Stimulated activated CD8-positive, alpha-beta memory T cell treated with anti-CD3 and anti-CD28 coated beads, Interleukin-15, amount 100 ng/mL, for 24 hours (primary cell): Measurements from ENCODE around the gene SLC17A7.
A peak's percentile ranks its signal among the peaks of the same experiment; 100 is the strongest.

Experiments used
- DNase-seq: peaks from one replicate; pipeline ENCODE4 v3.0.0-alpha.2; 2020; ENCODE audit warnings: low read depth

SLC17A7 gene

GRCh38 chr19:49408816-49409440 is 32.4 kb downstream of the SLC17A7 start:
- no peak for DNase-seq

DNA sequence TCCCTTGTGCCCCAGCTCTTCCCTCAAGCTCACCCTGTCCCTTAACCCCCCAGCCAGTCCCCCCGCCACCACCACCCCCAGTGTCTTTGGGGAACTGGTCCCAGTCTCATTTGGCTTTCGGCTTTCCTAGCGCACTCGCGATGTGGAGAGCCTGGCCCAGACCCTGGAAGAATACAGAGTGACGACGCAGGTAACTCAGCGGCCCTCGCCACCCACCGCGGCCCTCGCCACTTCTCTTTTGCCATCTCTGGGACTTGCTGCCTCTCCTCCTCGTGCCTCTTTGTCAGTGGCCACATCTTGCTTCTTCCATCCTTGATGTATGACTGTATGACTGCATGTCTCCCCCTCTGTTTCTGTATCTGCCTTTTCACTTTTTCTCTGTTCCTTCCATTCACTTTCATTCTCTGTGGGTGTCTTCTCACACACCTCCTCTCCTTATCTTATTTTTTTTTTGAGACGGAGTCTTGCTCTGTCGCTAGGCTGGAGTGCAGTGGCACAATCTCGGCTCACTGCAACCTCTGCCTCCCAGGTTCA is 33.8 kb downstream of the SLC17A7 start:
- DNase-seq, result no peak

DNA sequence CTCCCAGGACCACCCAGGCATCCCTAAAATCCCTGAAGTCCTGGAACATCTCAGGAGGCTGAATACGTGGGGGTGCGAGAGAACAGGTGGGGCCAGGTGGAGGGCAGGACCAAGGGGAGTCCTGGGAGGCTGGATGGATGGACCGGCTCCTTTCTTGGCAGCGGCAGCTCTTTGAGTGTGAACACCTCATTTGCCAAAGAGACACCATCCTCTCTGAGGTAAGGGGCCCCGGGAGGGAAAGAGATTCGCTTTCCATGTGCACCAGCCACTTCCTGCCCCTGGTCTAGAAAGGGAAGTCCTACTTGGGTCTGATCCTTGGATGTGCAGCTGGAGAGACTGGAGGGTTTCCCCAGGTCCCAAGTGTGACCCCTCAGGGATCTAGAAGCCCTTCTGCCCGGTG is 34.2 kb downstream of the SLC17A7 start:
- no peak for DNase-seq

DNA sequence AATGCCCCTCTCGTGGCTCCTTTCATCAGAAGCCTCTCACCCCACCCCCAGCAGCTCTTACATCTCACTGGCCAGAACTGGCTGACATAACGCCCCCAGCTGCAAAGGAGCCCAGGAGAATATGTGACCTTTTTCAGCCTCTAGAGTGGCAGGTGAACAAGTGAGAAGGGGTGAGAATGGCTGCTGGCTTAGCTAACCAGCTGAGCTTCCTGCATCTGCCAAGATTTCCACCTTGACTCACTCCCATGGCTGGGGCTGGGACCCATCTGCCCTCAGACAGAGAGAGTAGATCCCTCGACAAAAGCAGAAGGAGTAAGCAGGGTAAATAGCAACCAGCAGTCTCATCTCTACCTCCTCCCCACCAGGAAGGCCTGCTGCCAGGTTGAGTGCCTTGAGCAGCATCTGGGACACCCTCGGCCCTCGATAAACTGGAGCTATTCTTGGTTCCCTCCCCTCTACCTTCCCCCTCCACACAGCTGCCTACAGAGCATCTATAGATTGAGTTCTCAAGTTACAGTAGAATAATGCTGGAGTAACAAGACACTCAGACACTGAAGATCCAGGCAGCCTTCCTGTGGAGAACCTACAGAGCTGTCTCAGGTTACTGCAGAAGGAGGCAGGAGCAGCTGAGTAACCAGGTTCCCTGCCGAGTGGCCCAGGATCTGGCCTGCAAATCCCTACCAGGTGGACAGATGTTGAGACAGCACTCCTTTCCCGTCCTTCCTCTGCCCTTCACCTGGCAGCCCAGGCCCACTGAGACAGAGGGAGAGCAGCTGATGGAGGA is 37.7 kb downstream of the SLC17A7 start:
- DNase-seq, result no peak

- DNase-seq, result no peak
These were observed 41.3 kb downstream of the SLC17A7 start for GRCh38 chr19:49400029-49400428.

DNA sequence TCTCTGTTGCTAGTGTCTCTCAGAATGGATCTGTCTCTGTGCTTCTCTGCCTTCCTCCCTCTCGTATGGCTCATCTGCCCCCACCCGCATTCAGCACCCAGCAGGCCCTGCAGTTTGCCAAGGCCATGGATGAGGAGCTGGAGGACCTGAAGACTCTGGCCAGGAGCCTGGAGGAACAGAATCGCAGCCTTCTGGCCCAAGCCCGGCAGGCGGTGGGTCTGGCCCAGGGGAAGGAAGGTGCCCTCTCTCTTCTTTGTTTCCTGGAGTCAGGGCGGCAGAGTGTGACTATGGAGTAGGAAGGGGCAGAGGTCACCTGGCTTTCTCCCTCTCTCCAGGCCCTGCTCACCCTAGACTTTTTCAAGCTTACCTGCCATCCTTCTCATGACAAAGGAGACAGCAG is 42.4 kb downstream of the SLC17A7 start:
- no peak for DNase-seq

- no peak for DNase-seq
These were observed 43.2 kb downstream of the SLC17A7 start for GRCh38 chr19:49398001-49398615.

DNA sequence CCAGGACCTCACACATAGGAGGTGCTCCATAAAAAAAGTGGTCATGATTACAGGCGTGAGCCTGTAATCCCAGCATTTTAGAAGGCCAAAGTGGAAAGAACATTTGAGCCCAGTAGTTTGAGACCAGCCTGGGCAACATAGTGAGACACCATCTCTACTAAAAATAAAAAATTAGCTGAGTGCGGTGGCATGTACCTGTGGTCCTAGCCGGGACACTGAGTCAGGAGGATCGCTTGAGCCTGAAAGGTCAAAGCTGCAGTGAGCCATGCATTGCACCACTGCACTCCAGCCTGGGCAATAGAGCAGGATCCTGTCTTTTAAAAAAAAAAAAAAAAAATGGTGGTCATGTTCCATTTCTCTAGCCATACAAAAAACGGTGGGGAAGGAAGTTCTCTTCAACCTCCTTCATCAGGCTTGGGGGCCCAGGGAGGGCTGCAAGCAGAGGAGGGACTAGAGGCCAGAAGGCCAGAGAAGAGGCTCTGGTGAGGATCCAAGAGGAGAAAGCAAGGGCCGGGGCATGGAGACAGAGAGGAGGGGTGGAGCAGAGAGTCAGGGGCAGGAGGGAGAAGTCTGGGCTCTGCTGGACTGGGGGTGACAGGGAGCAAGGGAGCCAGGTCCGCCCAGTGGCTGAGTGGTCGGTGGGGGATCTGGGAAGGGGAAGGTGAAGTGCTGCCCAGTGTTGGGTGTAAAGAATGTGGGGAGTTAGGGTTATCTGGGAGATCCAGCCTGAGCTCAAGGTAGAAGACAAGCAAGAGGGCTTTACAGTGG is 44.4 kb downstream of the SLC17A7 start:
- no peak for DNase-seq

DNA sequence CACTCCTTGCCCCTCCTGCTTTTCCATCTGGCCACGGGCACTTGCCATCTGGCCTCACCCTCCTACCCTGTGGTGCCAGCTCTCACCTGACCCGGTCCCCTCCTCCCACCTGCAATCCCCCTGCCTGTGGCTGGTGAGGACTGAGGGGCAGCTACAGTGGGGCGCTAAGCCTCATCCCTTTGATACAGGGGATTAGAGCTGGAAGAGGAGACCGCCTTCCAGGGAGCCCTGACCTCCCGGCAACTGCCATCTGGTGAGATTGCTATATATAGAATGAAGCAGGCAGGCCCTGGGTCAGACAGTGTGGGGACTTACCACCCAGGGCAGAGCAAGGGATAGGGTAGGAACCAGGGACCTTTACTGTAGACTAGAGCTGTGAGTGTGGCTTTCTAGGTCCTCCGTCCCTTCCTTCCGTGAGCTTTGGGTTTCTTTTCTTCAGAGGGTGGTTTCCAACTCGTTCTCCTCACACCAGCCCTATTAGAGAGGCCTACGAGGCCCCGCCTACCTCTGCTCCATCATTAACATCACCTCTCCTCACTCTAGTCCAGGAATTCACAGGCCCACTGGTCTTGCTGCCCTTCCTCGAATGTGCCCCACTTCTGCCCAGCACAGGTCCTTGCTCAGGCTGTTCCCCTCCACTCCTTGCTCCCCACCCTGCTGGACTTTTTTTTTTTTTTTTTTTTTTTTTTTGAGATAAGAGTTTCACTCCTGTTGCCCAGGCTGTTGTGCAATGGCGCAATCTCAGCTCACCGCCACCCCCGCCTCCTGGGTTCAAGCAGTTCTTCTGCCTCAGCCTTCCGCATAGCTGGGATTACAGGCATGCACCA is 45.5 kb downstream of the SLC17A7 start:
- DNase-seq, result no peak

- DNase-seq, result no peak
These were observed 47.4 kb downstream of the SLC17A7 start for GRCh38 chr19:49393881-49394280.

GRCh38 chr19:49391581-49392399 is 49.5 kb downstream of the SLC17A7 start:
- DNase-seq, result peak; percentile 38

- DNase-seq, result no peak
These were observed 50.4 kb downstream of the SLC17A7 start for GRCh38 chr19:49390929-49391359.

- no peak for DNase-seq
These were observed 51.0 kb downstream of the SLC17A7 start for GRCh38 chr19:49390131-49390928.

DNA sequence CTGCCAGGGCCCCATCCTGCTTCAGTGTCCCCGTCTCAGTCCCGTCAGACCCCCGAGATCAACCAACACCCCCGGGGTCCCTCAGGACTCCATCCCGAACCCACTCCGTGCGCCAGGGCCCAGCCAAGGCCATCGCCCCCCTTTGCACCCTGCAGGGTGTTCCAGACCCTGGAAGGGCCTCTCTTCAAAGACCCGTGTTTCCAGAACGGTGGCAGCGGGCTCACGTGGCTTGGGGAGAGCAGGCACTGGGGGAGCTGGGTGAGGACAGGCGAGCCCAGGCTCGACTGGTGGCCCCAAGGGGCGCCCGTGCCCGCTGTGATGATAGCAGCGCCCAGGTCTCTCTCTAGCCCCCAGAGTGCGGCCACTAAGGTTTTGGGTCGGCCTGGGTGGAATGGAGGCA is 51.9 kb downstream of the SLC17A7 start:
- no peak for DNase-seq

DNA sequence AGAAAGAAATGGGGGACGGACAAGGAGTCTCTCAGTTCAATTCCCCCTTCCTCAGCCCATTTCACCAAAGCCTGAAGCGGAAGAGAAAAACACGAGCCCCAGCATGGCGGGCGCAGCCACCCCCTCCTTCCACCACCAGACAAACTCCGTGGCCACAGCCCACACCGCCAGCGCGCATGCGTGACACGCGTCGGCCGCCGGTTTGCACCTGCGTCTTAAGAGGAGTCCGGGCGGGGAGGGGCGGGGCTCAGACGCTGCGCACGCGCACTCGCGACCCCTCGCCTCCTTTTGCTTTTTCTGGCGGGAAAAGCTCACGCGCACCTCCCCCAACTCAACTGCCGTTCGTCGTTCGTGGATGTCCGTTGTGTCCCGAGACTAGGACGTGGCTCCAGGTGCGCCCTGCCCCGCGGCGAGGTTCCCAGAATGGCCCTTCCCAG is 53.4 kb downstream of the SLC17A7 start, which contains the start of gene KASH5:
Gene KASH5 (plus strand): TSS at position 314 of the 437 bp plus-strand sequence. CDS start 2,635 bp downstream, outside the sequence.
- DNase-seq, result peak; percentile 86

- no peak for DNase-seq
These were observed 57.7 kb downstream of the SLC17A7 start for GRCh38 chr19:49383599-49383998.

DNA sequence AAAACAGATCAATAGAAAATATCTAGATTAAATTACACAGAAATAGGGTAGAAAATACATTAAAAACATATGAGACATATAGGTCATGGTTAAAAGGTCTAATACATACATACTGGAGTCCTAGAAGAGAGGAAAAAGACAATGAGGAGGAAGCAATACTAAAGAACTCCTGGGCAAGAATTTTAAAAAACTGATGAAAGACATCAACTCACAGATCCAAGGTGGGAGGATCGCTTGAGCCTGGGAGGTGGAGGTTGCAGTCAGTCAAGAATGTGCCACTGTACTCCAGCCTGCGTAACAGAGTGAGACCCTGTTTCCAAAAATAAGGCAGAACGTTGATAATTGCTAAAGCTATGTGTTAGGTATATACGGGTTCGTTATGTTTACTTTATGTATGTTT is 58.7 kb downstream of the SLC17A7 start:
- DNase-seq, result no peak

GRCh38 chr19:49380391-49380790 is 60.9 kb downstream of the SLC17A7 start:
- no peak for DNase-seq
